HEK293 (cell line): ENCODE results near the gene SLC66A1.

Experiments
- RBAK ChIP-seq: fragments of 450-650 bp; formaldehyde crosslinking; IDR thresholded peaks from 2 replicates; pipeline ENCODE4 v1.5.1; 2016; ENCODE audit warnings: missing biosample characterization, missing genetic modification characterization
- TCF7L2 ChIP-seq: IDR thresholded peaks from 2 replicates; pipeline ENCODE4 v1.6.1; 2011; ENCODE audit warnings: low read depth, mild to moderate bottlenecking, inconsistent platforms, low read length, moderate library complexity, borderline replicate concordance
- YY1 ChIP-seq: fragments of 450-650 bp; formaldehyde crosslinking; IDR thresholded peaks from 2 replicates; pipeline ENCODE4 v1.5.1; 2018; ENCODE audit warnings: missing biosample characterization, missing genetic modification characterization
- ZBTB17 ChIP-seq: fragments of 450-650 bp; formaldehyde crosslinking; IDR thresholded peaks from 2 replicates; pipeline ENCODE4 v1.5.1; 2016; ENCODE audit warnings: missing biosample characterization, missing genetic modification characterization
- ZNF121 ChIP-seq: fragments of 450-650 bp; formaldehyde crosslinking; IDR thresholded peaks from 2 replicates; pipeline ENCODE4 v1.5.1; 2016; ENCODE audit warnings: missing biosample characterization, missing genetic modification characterization
- ZSCAN23 ChIP-seq: fragments of 450-650 bp; formaldehyde crosslinking; IDR thresholded peaks from 2 replicates; pipeline ENCODE4 v1.5.1; 2016; ENCODE audit warnings: missing biosample characterization, missing genetic modification characterization
- TF ChIP-seq, protein P1 (sequence below): fragments of 450-650 bp; formaldehyde crosslinking; IDR thresholded peaks from 2 replicates; pipeline ENCODE4 v1.5.1; 2016; ENCODE audit warnings: missing biosample characterization, missing genetic modification characterization
- TF ChIP-seq, protein P2 (sequence below): fragments of 450-650 bp; formaldehyde crosslinking; IDR thresholded peaks from 2 replicates; pipeline ENCODE4 v1.5.1; 2016; ENCODE audit warnings: missing biosample characterization, missing genetic modification characterization

DNA sequence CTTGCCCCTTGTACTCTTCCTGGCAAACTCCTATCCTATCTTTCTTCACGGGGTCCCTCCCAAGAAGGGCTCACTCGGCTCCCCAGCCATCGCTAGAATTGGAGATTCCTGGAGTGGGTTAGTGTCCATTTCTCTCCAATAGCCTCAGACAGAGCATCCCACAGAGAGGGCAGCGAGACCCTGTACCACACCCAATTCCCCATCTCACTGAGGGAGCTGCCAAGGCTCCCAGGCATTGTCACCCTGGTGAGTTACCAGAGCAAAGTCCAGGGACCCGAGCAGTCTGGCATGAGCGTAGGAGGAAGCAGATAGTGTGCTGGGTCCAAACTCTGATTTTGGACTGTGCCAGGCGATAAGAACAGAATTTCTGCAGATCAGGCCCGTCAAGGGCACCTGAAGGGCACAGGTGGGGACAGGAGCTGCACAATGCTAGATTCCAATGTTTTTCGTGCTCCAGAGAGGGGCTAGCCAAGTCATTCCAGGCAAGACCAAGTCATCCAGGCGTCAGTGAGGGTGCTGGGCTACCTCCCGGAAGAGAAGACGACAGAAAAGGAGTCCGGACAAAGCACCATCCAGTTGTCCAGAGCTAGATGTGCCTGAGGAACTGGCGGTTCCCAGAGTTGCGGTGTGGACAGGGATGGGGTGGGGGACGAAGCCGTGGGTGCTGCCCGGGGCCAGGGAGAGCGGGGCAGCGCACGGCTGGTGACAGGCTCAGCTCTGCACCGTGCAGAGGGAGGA, 38.9 kb upstream of the SLC66A1 start:
- no peak for TF ChIP-seq ZSCAN23 (tag by site-specific recombination)
- TF ChIP-seq, protein P1, sequence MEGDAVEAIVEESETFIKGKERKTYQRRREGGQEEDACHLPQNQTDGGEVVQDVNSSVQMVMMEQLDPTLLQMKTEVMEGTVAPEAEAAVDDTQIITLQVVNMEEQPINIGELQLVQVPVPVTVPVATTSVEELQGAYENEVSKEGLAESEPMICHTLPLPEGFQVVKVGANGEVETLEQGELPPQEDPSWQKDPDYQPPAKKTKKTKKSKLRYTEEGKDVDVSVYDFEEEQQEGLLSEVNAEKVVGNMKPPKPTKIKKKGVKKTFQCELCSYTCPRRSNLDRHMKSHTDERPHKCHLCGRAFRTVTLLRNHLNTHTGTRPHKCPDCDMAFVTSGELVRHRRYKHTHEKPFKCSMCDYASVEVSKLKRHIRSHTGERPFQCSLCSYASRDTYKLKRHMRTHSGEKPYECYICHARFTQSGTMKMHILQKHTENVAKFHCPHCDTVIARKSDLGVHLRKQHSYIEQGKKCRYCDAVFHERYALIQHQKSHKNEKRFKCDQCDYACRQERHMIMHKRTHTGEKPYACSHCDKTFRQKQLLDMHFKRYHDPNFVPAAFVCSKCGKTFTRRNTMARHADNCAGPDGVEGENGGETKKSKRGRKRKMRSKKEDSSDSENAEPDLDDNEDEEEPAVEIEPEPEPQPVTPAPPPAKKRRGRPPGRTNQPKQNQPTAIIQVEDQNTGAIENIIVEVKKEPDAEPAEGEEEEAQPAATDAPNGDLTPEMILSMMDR (tag by site-specific recombination), result no peak
- no peak for TF ChIP-seq YY1 (tag by site-specific recombination)
- TF ChIP-seq, protein P2, sequence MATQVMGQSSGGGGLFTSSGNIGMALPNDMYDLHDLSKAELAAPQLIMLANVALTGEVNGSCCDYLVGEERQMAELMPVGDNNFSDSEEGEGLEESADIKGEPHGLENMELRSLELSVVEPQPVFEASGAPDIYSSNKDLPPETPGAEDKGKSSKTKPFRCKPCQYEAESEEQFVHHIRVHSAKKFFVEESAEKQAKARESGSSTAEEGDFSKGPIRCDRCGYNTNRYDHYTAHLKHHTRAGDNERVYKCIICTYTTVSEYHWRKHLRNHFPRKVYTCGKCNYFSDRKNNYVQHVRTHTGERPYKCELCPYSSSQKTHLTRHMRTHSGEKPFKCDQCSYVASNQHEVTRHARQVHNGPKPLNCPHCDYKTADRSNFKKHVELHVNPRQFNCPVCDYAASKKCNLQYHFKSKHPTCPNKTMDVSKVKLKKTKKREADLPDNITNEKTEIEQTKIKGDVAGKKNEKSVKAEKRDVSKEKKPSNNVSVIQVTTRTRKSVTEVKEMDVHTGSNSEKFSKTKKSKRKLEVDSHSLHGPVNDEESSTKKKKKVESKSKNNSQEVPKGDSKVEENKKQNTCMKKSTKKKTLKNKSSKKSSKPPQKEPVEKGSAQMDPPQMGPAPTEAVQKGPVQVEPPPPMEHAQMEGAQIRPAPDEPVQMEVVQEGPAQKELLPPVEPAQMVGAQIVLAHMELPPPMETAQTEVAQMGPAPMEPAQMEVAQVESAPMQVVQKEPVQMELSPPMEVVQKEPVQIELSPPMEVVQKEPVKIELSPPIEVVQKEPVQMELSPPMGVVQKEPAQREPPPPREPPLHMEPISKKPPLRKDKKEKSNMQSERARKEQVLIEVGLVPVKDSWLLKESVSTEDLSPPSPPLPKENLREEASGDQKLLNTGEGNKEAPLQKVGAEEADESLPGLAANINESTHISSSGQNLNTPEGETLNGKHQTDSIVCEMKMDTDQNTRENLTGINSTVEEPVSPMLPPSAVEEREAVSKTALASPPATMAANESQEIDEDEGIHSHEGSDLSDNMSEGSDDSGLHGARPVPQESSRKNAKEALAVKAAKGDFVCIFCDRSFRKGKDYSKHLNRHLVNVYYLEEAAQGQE (tag by site-specific recombination), result no peak
- TF ChIP-seq TCF7L2, result no peak
- TF ChIP-seq RBAK (tag by site-specific recombination), result no peak
- no peak for TF ChIP-seq ZNF121 (tag by site-specific recombination)
- no peak for TF ChIP-seq ZBTB17
